Measurements from ENCODE around the gene RGMB.

RGMB gene

DNA sequence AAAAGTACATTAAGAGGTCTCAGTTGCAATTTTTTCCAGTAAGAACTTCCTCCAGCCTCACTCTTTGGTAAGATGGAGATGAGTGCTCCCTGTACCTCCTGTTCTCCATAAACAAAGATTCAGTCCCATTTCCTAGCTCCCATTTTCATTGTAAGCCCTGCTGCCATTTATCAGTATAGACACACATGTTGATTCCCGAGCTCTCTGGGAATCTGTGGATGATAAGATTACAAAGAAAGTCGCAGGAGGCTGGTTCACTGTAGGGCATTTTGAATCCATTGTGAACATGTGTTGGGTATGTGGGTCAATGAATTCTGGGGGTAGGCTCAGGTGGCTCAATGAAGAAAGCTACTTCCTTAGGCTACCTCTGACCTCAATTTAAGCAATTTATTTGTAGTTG is 36.7 kb downstream of the RGMB start:
- no peak for DNase-seq (ENCODE audit: low read depth)
- TF ChIP-seq, protein P1, sequence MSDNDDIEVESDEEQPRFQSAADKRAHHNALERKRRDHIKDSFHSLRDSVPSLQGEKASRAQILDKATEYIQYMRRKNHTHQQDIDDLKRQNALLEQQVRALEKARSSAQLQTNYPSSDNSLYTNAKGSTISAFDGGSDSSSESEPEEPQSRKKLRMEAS (IDR thresholded peaks at IDR 0.05; ENCODE audit: low read depth, low read length): no peak
- TF ChIP-seq, protein P2, sequence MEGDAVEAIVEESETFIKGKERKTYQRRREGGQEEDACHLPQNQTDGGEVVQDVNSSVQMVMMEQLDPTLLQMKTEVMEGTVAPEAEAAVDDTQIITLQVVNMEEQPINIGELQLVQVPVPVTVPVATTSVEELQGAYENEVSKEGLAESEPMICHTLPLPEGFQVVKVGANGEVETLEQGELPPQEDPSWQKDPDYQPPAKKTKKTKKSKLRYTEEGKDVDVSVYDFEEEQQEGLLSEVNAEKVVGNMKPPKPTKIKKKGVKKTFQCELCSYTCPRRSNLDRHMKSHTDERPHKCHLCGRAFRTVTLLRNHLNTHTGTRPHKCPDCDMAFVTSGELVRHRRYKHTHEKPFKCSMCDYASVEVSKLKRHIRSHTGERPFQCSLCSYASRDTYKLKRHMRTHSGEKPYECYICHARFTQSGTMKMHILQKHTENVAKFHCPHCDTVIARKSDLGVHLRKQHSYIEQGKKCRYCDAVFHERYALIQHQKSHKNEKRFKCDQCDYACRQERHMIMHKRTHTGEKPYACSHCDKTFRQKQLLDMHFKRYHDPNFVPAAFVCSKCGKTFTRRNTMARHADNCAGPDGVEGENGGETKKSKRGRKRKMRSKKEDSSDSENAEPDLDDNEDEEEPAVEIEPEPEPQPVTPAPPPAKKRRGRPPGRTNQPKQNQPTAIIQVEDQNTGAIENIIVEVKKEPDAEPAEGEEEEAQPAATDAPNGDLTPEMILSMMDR (IDR thresholded peaks at IDR 0.05; ENCODE audit: low read depth, low read length): no peak
- TF ChIP-seq MYC (IDR thresholded peaks at IDR 0.05; ENCODE audit: low read depth, low read length): no peak
- no peak for TF ChIP-seq POLR2A (IDR thresholded peaks at IDR 0.05; ENCODE audit: extremely low read depth, insufficient read length)
- no peak overlapping the region for H3K4me3 ChIP-seq (ENCODE audit: low read depth, low read length)

DNA sequence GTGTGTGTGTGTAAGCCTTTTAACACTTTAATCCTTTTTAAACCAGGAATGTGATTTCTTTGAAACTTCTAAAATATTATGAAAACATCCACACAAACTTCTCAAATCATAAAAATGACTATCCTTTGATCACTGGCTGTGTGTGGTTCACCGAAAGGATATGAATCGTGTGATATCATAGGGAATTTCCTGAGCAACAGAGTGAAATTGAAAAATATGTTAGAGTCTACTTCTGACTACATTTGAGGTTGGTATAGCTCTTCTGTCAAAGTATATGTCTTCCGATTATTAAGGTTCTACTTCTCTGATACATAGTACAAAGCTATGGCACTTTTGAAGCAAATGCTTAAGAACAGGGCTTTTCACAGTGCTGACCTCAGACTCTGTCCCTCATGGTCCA is 40.3 kb downstream of the RGMB start:
- H3K4me3 ChIP-seq (ENCODE audit: low read depth, low read length): no peak overlapping the region
- TF ChIP-seq POLR2A (IDR thresholded peaks at IDR 0.05; ENCODE audit: extremely low read depth, insufficient read length): no peak
- TF ChIP-seq, protein P2 (IDR thresholded peaks at IDR 0.05; ENCODE audit: low read depth, low read length): no peak
- TF ChIP-seq, protein P1 (IDR thresholded peaks at IDR 0.05; ENCODE audit: low read depth, low read length): no peak
- TF ChIP-seq MYC (IDR thresholded peaks at IDR 0.05; ENCODE audit: low read depth, low read length): no peak
- no peak for DNase-seq (ENCODE audit: low read depth)

DNA sequence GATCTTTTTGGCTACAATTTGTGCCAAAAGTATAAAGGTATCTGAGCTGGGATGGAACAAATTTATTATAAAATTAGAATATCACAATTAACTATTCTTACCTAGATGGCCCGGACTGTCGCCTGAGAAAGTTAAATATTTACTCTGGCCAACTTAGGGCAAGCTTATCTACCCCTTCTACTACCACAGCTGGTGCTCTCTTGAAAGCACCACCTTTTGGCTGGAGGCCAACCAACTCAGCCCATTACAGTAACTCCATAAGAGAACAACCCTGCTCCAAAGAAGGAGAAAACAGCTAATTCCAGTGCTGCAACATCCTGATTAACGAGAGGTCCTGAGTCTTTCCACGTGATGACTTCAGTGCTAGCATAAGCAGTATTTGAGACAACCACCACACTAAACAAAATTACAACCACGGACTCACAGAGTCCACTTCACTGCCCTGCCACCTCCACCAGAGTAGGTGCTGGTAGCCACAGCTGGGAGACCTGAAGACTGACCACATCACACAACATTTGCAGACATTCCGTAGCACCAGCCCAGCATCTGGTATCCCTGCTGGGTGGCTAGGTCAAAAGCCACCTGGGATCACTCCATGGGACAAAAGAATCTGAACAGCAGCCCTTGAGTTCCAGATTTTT is 43.2 kb downstream of the RGMB start:
- no peak overlapping the region for H3K4me3 ChIP-seq (ENCODE audit: low read depth, low read length)
- TF ChIP-seq, protein P2 (IDR thresholded peaks at IDR 0.05; ENCODE audit: low read depth, low read length): no peak
- TF ChIP-seq, protein P1 (IDR thresholded peaks at IDR 0.05; ENCODE audit: low read depth, low read length): no peak
- TF ChIP-seq MYC (IDR thresholded peaks at IDR 0.05; ENCODE audit: low read depth, low read length): no peak
- TF ChIP-seq POLR2A (IDR thresholded peaks at IDR 0.05; ENCODE audit: extremely low read depth, insufficient read length): no peak
- DNase-seq (ENCODE audit: low read depth): no peak

DNA sequence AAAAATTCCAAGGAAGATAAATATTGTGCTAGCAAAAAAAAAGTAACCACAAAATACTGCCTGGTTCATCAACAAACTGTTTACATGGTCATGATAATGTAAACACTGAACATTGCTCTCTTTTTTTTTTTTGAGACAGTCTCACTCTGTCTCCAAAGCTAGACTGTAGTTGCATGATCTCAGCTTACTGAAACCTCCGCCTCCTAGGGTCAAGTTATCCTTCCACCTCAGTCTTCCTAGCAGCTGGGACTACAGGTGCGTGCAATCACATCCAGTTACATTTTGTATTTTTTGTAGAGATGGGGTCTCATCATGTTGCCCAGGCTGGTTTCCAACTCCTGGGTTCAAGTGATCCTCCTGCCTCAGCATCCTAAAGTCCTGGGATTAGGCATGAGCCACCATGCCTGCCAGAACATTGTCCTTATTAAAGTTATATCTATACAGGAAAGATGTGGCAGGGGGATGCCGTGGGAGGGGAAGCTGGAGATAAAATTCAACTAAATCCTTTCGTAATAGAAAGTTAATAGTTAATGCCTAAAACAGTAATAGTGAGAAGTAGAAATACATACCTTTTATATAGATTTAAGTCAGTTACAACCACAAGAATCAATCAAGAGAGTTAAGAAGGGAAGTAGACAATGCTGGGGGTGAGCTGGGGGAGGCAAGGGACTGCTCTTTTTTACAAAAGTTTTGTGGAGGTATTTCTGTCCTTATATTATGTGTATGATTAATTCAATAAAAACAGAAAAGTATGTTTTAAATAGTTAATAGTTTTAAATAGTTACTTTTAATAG is 52.3 kb downstream of the RGMB start:
- H3K4me3 ChIP-seq (ENCODE audit: low read depth, low read length): no peak overlapping the region
- TF ChIP-seq POLR2A (IDR thresholded peaks at IDR 0.05; ENCODE audit: extremely low read depth, insufficient read length) (no peak), MYC (IDR thresholded peaks at IDR 0.05; ENCODE audit: low read depth, low read length) (no peak)
- TF ChIP-seq, protein P1 (IDR thresholded peaks at IDR 0.05; ENCODE audit: low read depth, low read length): no peak
- TF ChIP-seq, protein P2 (IDR thresholded peaks at IDR 0.05; ENCODE audit: low read depth, low read length): no peak
- no peak for DNase-seq (ENCODE audit: low read depth)

DNA sequence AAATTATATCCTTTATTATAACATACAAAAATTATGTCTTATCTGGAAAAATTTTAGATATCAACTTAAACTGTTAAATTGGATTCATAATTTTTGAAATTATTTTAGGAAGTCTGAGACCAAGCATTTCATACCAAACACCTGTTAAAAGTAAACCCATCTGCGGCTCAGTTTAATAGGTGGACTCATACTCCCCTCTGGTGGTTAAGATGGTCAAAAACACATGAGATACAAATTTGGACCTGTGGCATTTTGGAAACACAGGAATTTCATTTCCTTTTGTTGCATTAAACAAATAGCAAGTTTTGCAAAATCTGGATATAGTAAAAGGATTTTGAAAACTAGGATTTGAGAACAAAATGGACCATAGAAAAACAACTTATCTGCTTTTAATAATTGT is 53.7 kb downstream of the RGMB start:
- no peak overlapping the region for H3K4me3 ChIP-seq (ENCODE audit: low read depth, low read length)
- TF ChIP-seq, protein P2 (IDR thresholded peaks at IDR 0.05; ENCODE audit: low read depth, low read length): no peak
- TF ChIP-seq MYC (IDR thresholded peaks at IDR 0.05; ENCODE audit: low read depth, low read length) (no peak), POLR2A (IDR thresholded peaks at IDR 0.05; ENCODE audit: extremely low read depth, insufficient read length) (no peak)
- TF ChIP-seq, protein P1 (IDR thresholded peaks at IDR 0.05; ENCODE audit: low read depth, low read length): no peak
- DNase-seq (ENCODE audit: low read depth): peak; percentile 29

All from NB4 (cell line).